ENCODE data around the gene PSMA6. TPM values are rescaled to one million over a fixed set of nuclear protein-coding genes. Genes with fewer than 3 reads are reported as not detected.

Gene PSMA6
- total RNA-seq, 2 donors from 2014 or later, result 39.6 to 43.1 TPM

GRCh38 chr14:35341454-35341750, 49.2 kb downstream of the PSMA6 start:
- H3K4me3 ChIP-seq, result no peak overlapping the region
- WGBS, 2 donors, result 10 to 13% methylated on average over 2 to 4 of the region's 4 CpGs
- H3K27ac ChIP-seq, result peak overlapping the region; percentile 87 to 98 (median 96)
- peak; percentile 5 for ATAC-seq
- H3K27me3 ChIP-seq, result no peaks in the 10 kb centered on the region
- TF ChIP-seq POLR2A (IDR thresholded peaks at IDR 0.05), result no peak
- no peak for TF ChIP-seq CTCF (IDR thresholded peaks at IDR 0.05)
- no peaks in the 10 kb centered on the region for H3K9me3 ChIP-seq
- intact Hi-C loops (cut with DNase I), result no loop called here
- H3K36me3 ChIP-seq (replicated peaks in 1 of 2; ENCODE audit: insufficient read depth in 1 of 2, low read depth in 2 of 2), result no peaks in the 10 kb centered on the region
- H3K4me1 ChIP-seq, result peaks cover 51% of the 10 kb centered on the region
- no peak for DNase-seq

GRCh38 chr14:35341751-35342488, 49.7 kb downstream of the PSMA6 start:
- intact Hi-C loops (cut with DNase I), result no loop called here
- peak overlapping the region; percentile 87 to 98 (median 96) for H3K27ac ChIP-seq
- peak; percentile 96 for ATAC-seq
- H3K27me3 ChIP-seq, result no peaks in the 10 kb centered on the region
- peak; percentile 98 to 100 (median 100) for DNase-seq
- no peaks in the 10 kb centered on the region for H3K36me3 ChIP-seq (replicated peaks in 1 of 2; ENCODE audit: insufficient read depth in 1 of 2, low read depth in 2 of 2)
- whole genome bisulfite sequencing, 2 donors, result 14 to 15% methylated on average over 19 to 25 of the region's 25 CpGs
- H3K9me3 ChIP-seq, result no peaks in the 10 kb centered on the region
- TF ChIP-seq CTCF (IDR thresholded peaks at IDR 0.05) (peak in 1 of 7 experiments; percentile 11), POLR2A (IDR thresholded peaks at IDR 0.05) (peak; percentile 64 to 78 (median 74))
- no peak overlapping the region for H3K4me3 ChIP-seq
- peaks cover 45% of the 10 kb centered on the region for H3K4me1 ChIP-seq

GRCh38 chr14:35342489-35343010, 50.4 kb downstream of the PSMA6 start:
- Histone ChIP-seq H3K36me3 (replicated peaks in 1 of 2; ENCODE audit: insufficient read depth in 1 of 2, low read depth in 2 of 2) (no peaks in the 10 kb centered on the region), H3K4me3 (no peak overlapping the region), H3K4me1 (peaks cover 39% of the 10 kb centered on the region), H3K9me3 (no peaks in the 10 kb centered on the region), H3K27me3 (no peaks in the 10 kb centered on the region), H3K27ac (peak overlapping the region; percentile 87 to 98 (median 96))
- DNase-seq (peak in 1 of 4 donors; percentile 49), ATAC-seq (no peak)
- 38% methylated on average over 8 of the region's 8 CpGs for WGBS, 2 donors
- no peak for TF ChIP-seq CTCF (IDR thresholded peaks at IDR 0.05)
- no peak for TF ChIP-seq POLR2A (IDR thresholded peaks at IDR 0.05)
- intact Hi-C loops (cut with DNase I), result no loop called here

GRCh38 chr14:35343702-35344101, 51.5 kb downstream of the PSMA6 start:
- intact Hi-C loops (cut with DNase I), result no loop called here
- H3K27ac ChIP-seq, result no peak overlapping the region
- H3K9me3 ChIP-seq, result no peaks in the 10 kb centered on the region
- no peak for DNase-seq
- TF ChIP-seq POLR2A (IDR thresholded peaks at IDR 0.05) (no peak), CTCF (IDR thresholded peaks at IDR 0.05) (no peak)
- WGBS, 2 donors, result 77 to 79% methylated on average over 7 of the region's 7 CpGs
- H3K27me3 ChIP-seq, result no peaks in the 10 kb centered on the region
- peaks cover 33% of the 10 kb centered on the region for H3K4me1 ChIP-seq
- H3K36me3 ChIP-seq (replicated peaks in 1 of 2; ENCODE audit: insufficient read depth in 1 of 2, low read depth in 2 of 2), result no peaks in the 10 kb centered on the region
- no peak for ATAC-seq
- H3K4me3 ChIP-seq, result no peak overlapping the region

Data from body of pancreas (tissue), 4 donors.